ENCODE results near the gene CDH22.

The CDH22 gene

GRCh38 chr20:46324960-46325703, 16.8 kb upstream of the CDH22 start:
- no peak for FAIRE-seq

GRCh38 chr20:46324379-46324778, 16.1 kb upstream of the CDH22 start:
- no peak for FAIRE-seq
- DNase-seq (ENCODE audit: extremely low spot score, insufficient read length, low read depth): no peak

More at GRCh38 chr20:46324960-46325703, 16.8 kb upstream of the CDH22 start:
- DNase-seq (ENCODE audit: extremely low spot score, insufficient read length, low read depth): no peak

- FAIRE-seq (no peak), DNase-seq (ENCODE audit: extremely low spot score, insufficient read length, low read depth) (no peak)
Observed at GRCh38 chr20:46323557-46323956, 15.3 kb upstream of the CDH22 start.

- no peak for DNase-seq (ENCODE audit: extremely low spot score, insufficient read length, low read depth)
- FAIRE-seq: no peak
Observed at GRCh38 chr20:46322641-46323040, 14.3 kb upstream of the CDH22 start.

GRCh38 chr20:46317685-46318177, 9.4 kb upstream of the CDH22 start:
- no peak for FAIRE-seq
- DNase-seq (ENCODE audit: extremely low spot score, insufficient read length, low read depth): no peak

GRCh38 chr20:46316984-46317684, 8.8 kb upstream of the CDH22 start:
- no peak for DNase-seq (ENCODE audit: extremely low spot score, insufficient read length, low read depth)
- FAIRE-seq: no peak

GRCh38 chr20:46315311-46315710, 7.0 kb upstream of the CDH22 start:
- no peak for FAIRE-seq
- no peak for DNase-seq (ENCODE audit: extremely low spot score, insufficient read length, low read depth)

GRCh38 chr20:46312945-46313861, 4.9 kb upstream of the CDH22 start:
- FAIRE-seq (no peak), DNase-seq (ENCODE audit: extremely low spot score, insufficient read length, low read depth) (no peak)

GRCh38 chr20:46312075-46312944, 4.0 kb upstream of the CDH22 start:
- no peak for FAIRE-seq
- no peak for DNase-seq (ENCODE audit: extremely low spot score, insufficient read length, low read depth)

GRCh38 chr20:46311719-46312074, 3.4 kb upstream of the CDH22 start:
- DNase-seq (ENCODE audit: extremely low spot score, insufficient read length, low read depth) (no peak), FAIRE-seq (no peak)

GRCh38 chr20:46311039-46311650, 2.8 kb upstream of the CDH22 start:
- FAIRE-seq: no peak
- DNase-seq (ENCODE audit: extremely low spot score, insufficient read length, low read depth): no peak

GRCh38 chr20:46309945-46310344, 1.6 kb upstream of the CDH22 start:
- DNase-seq (ENCODE audit: extremely low spot score, insufficient read length, low read depth): no peak
- FAIRE-seq: no peak

- DNase-seq (ENCODE audit: extremely low spot score, insufficient read length, low read depth) (no peak), FAIRE-seq (no peak)
Observed at GRCh38 chr20:46307999-46308257, 370 bp downstream of the CDH22 start.

- DNase-seq (ENCODE audit: extremely low spot score, insufficient read length, low read depth) (peak; percentile 83), FAIRE-seq (peak; percentile 67)
Observed at GRCh38 chr20:46307139-46307998, 929 bp downstream of the CDH22 start.

- no peak for FAIRE-seq
Observed at GRCh38 chr20:46306743-46307138, 1.6 kb downstream of the CDH22 start.

GRCh38 chr20:46305973-46306360, 2.3 kb downstream of the CDH22 start:
- DNase-seq (ENCODE audit: extremely low spot score, insufficient read length, low read depth): no peak
- FAIRE-seq: no peak

More at GRCh38 chr20:46306743-46307138, 1.6 kb downstream of the CDH22 start:
- DNase-seq (ENCODE audit: extremely low spot score, insufficient read length, low read depth): no peak

- FAIRE-seq (no peak), DNase-seq (ENCODE audit: extremely low spot score, insufficient read length, low read depth) (no peak)
Observed at GRCh38 chr20:46305331-46305972, 2.8 kb downstream of the CDH22 start.

GRCh38 chr20:46304852-46305251, 3.4 kb downstream of the CDH22 start:
- FAIRE-seq (no peak), DNase-seq (ENCODE audit: extremely low spot score, insufficient read length, low read depth) (no peak)
